ENCODE results near the gene ZFR. TPM values are rescaled to one million over a fixed set of nuclear protein-coding genes. Genes with fewer than 3 reads are reported as not detected.
"Not testable (repeated sequence)": the region's sequence is repeated elsewhere in the genome, so short reads cannot be mapped to it uniquely, and the experiment has no call there.

Gene ZFR
- total RNA-seq, 2 donors from 2014 or later, result 65.7 to 66.0 TPM

GRCh38 chr5:32458880-32459495, 14.4 kb upstream of the ZFR start:
- Histone ChIP-seq H3K4me3 (no peak overlapping the region), H3K36me3 (no peaks in the 10 kb centered on the region), H3K4me1 (no peaks in the 10 kb centered on the region), H3K9me3 (no peaks in the 10 kb centered on the region), H3K27ac (no peak overlapping the region), H3K27me3 (no peaks in the 10 kb centered on the region)
- TF ChIP-seq CTCF (IDR thresholded peaks at IDR 0.05), result no peak
- DNase-seq (ENCODE audit: low spot score), result no peak

GRCh38 chr5:32455311-32455710, 10.8 kb upstream of the ZFR start:
- H3K4me3 ChIP-seq, result no peak overlapping the region
- no peaks in the 10 kb centered on the region for H3K4me1 ChIP-seq
- DNase-seq (ENCODE audit: low spot score), result no peak
- H3K27me3 ChIP-seq, result no peaks in the 10 kb centered on the region
- H3K27ac ChIP-seq, result no peak overlapping the region
- no peaks in the 10 kb centered on the region for H3K36me3 ChIP-seq
- H3K9me3 ChIP-seq, result no peaks in the 10 kb centered on the region
- no peak for TF ChIP-seq CTCF (IDR thresholded peaks at IDR 0.05)

- Histone ChIP-seq H3K4me3 (no peak overlapping the region), H3K9me3 (no peaks in the 10 kb centered on the region), H3K36me3 (no peaks in the 10 kb centered on the region), H3K27ac (no peak overlapping the region), H3K27me3 (no peaks in the 10 kb centered on the region), H3K4me1 (no peaks in the 10 kb centered on the region)
- TF ChIP-seq CTCF (IDR thresholded peaks at IDR 0.05), result no peak
- no peak for DNase-seq (ENCODE audit: low spot score)
These were observed 10.3 kb upstream of the ZFR start for GRCh38 chr5:32454821-32455220.

GRCh38 chr5:32453916-32454315, 9.4 kb upstream of the ZFR start:
- Histone ChIP-seq H3K36me3 (no peaks in the 10 kb centered on the region), H3K27ac (no peak overlapping the region)
- TF ChIP-seq CTCF (IDR thresholded peaks at IDR 0.05), result no peak

GRCh38 chr5:32452316-32452715, 7.8 kb upstream of the ZFR start:
- not testable (repeated sequence) for H3K36me3 ChIP-seq; H3K4me3 ChIP-seq; H3K27ac ChIP-seq; H3K9me3 ChIP-seq; H3K27me3 ChIP-seq; DNase-seq (ENCODE audit: low spot score); H3K4me1 ChIP-seq

More at GRCh38 chr5:32453916-32454315, 9.4 kb upstream of the ZFR start:
- H3K27me3 ChIP-seq, result no peaks in the 10 kb centered on the region
- no peaks in the 10 kb centered on the region for H3K9me3 ChIP-seq
- DNase-seq (ENCODE audit: low spot score), result no peak
- no peaks in the 10 kb centered on the region for H3K4me1 ChIP-seq
- no peak overlapping the region for H3K4me3 ChIP-seq

- no peaks in the 10 kb centered on the region for H3K36me3 ChIP-seq
- H3K9me3 ChIP-seq, result no peaks in the 10 kb centered on the region
- H3K27ac ChIP-seq, result no peak overlapping the region
- DNase-seq (ENCODE audit: low spot score), result no peak
- no peaks in the 10 kb centered on the region for H3K27me3 ChIP-seq
- no peaks in the 10 kb centered on the region for H3K4me1 ChIP-seq
- TF ChIP-seq CTCF (IDR thresholded peaks at IDR 0.05), result no peak
- no peak overlapping the region for H3K4me3 ChIP-seq
These were observed 6.4 kb upstream of the ZFR start for GRCh38 chr5:32450952-32451351.
